ENCODE measurements around the gene GADD45GIP1.
"Not testable (repeated sequence)": the region's sequence is repeated elsewhere in the genome, so short reads cannot be mapped to it uniquely, and the experiment has no call there.

GADD45GIP1 gene

GRCh38 chr19:12955996-12956395 lies 1.0 kb downstream of the GADD45GIP1 start:
- no peaks in the 10 kb centered on the region for H3K27me3 ChIP-seq (ENCODE audit: control insufficient read depth, insufficient read depth, low read length)
- H3K4me3 ChIP-seq (ENCODE audit: low read depth, low read length) = peak overlapping the region; percentile 73
- H3K4me1 ChIP-seq = peaks cover 8% of the 10 kb centered on the region
- H3K79me2 ChIP-seq = no peaks in the 10 kb centered on the region
- TF ChIP-seq CTCF (IDR thresholded peaks at IDR 0.05) = no peak
- no peak overlapping the region for H3K9ac ChIP-seq
- peak overlapping the region; percentile 61 for H3K4me2 ChIP-seq (ENCODE audit: low read length)
- H3K36me3 ChIP-seq (ENCODE audit: control insufficient read depth, insufficient read depth, low read length) = no peaks in the 10 kb centered on the region
- no peak overlapping the region for H2AFZ ChIP-seq
- H3K9me3 ChIP-seq (ENCODE audit: control insufficient read depth, low read length) = no peaks in the 10 kb centered on the region
- H3K27ac ChIP-seq = peak overlapping the region; percentile 71

GRCh38 chr19:12955575-12955974 lies 1.4 kb downstream of the GADD45GIP1 start:
- Histone ChIP-seq H3K4me2 (ENCODE audit: low read length) (peak overlapping the region; percentile 61), H3K4me3 (ENCODE audit: low read depth, low read length) (peak overlapping the region; percentile 73)
- not testable (repeated sequence) for H3K4me1 ChIP-seq; H3K9ac ChIP-seq; H3K79me2 ChIP-seq; H3K9me3 ChIP-seq (ENCODE audit: control insufficient read depth, low read length); H3K27ac ChIP-seq; H3K27me3 ChIP-seq (ENCODE audit: control insufficient read depth, insufficient read depth, low read length); H2AFZ ChIP-seq; H3K36me3 ChIP-seq (ENCODE audit: control insufficient read depth, insufficient read depth, low read length)

GRCh38 chr19:12954612-12954962 lies 2.4 kb downstream of the GADD45GIP1 start:
- no peak overlapping the region for H3K4me2 ChIP-seq (ENCODE audit: low read length)
- H3K9ac ChIP-seq = no peak overlapping the region
- H3K27me3 ChIP-seq (ENCODE audit: control insufficient read depth, insufficient read depth, low read length) = no peaks in the 10 kb centered on the region
- no peaks in the 10 kb centered on the region for H3K79me2 ChIP-seq
- no peak for TF ChIP-seq CTCF (IDR thresholded peaks at IDR 0.05)
- H3K27ac ChIP-seq = peak overlapping the region; percentile 3
- H2AFZ ChIP-seq = no peak overlapping the region
- H3K4me3 ChIP-seq (ENCODE audit: low read depth, low read length) = no peak overlapping the region
- no peaks in the 10 kb centered on the region for H3K9me3 ChIP-seq (ENCODE audit: control insufficient read depth, low read length)
- H3K36me3 ChIP-seq (ENCODE audit: control insufficient read depth, insufficient read depth, low read length) = no peaks in the 10 kb centered on the region
- peaks cover 8% of the 10 kb centered on the region for H3K4me1 ChIP-seq

- Histone ChIP-seq H3K27ac (peak overlapping the region; percentile 3), H3K27me3 (ENCODE audit: control insufficient read depth, insufficient read depth, low read length) (no peaks in the 10 kb centered on the region), H3K4me3 (ENCODE audit: low read depth, low read length) (no peak overlapping the region), H2AFZ (no peak overlapping the region), H3K79me2 (no peaks in the 10 kb centered on the region), H3K4me2 (ENCODE audit: low read length) (no peak overlapping the region), H3K9me3 (ENCODE audit: control insufficient read depth, low read length) (no peaks in the 10 kb centered on the region), H3K36me3 (ENCODE audit: control insufficient read depth, insufficient read depth, low read length) (no peaks in the 10 kb centered on the region), H3K4me1 (peaks cover 8% of the 10 kb centered on the region), H3K9ac (no peak overlapping the region)
- no peak for TF ChIP-seq CTCF (IDR thresholded peaks at IDR 0.05)
Measured at GRCh38 chr19:12953799-12954611, 3.0 kb downstream of the GADD45GIP1 start.

- Histone ChIP-seq H3K4me1 (peaks cover 8% of the 10 kb centered on the region), H3K9ac (no peak overlapping the region), H3K4me3 (ENCODE audit: low read depth, low read length) (no peak overlapping the region), H3K27ac (no peak overlapping the region), H3K4me2 (ENCODE audit: low read length) (no peak overlapping the region), H2AFZ (no peak overlapping the region), H3K9me3 (ENCODE audit: control insufficient read depth, low read length) (no peaks in the 10 kb centered on the region), H3K27me3 (ENCODE audit: control insufficient read depth, insufficient read depth, low read length) (no peaks in the 10 kb centered on the region), H3K79me2 (peaks cover 5% of the 10 kb centered on the region), H3K36me3 (ENCODE audit: control insufficient read depth, insufficient read depth, low read length) (no peaks in the 10 kb centered on the region)
- no peak for TF ChIP-seq CTCF (IDR thresholded peaks at IDR 0.05)
Measured at GRCh38 chr19:12953138-12953798, 3.8 kb downstream of the GADD45GIP1 start.

Data from parathyroid adenoma (tissue), 2 donors.